Measurements from ENCODE around the gene VPS13C.

GRCh38 chr15:61987824-61988223, 72.4 kb downstream of the VPS13C start:
- TF ChIP-seq CTCF (IDR thresholded peaks at IDR 0.05) = no peak
- TF ChIP-seq MAX (IDR thresholded peaks at IDR 0.05) = no peak
- no peak for TF ChIP-seq TP53 (CRISPR knock-in tag; IDR thresholded peaks at IDR 0.05)
- no peak for TF ChIP-seq JUNB (IDR thresholded peaks at IDR 0.05)
- TF ChIP-seq FOSB (CRISPR knock-in tag; IDR thresholded peaks at IDR 0.05) = no peak
- TF ChIP-seq EP300 (IDR thresholded peaks at IDR 0.05) = no peak
- TF ChIP-seq KDM5A (IDR thresholded peaks at IDR 0.05) = no peak

Data from A549 (cell line).